GM23338 (cell line): ENCODE results near the gene MTCL1. TPM values are rescaled to one million over a fixed set of nuclear protein-coding genes. Genes with fewer than 3 reads are reported as not detected.

Experiments
- ATAC-seq: fragments of 200-7000 bp; cut with Tn5 transposase; 3 replicates; pipeline ENCODE4 v1.9.1; 2020
- DNase-seq: peaks from one replicate; pipeline ENCODE4 v3.0.0-alpha.2; 2015; ENCODE audit warnings: low spot score
- H2AFZ ChIP-seq: fragments of 200-600 bp; sonication (generic); 2 replicates; pipeline ENCODE4 v1.8.0; 2016; ENCODE audit warnings: antibody characterized with exemption, mild to moderate bottlenecking, moderate library complexity
- H3F3A ChIP-seq: fragments of 200-600 bp; sonication (generic); replicated peaks from 2 replicates; pipeline ENCODE4 v1.8.0; 2017; ENCODE audit warnings: antibody characterized with exemption, mixed run types, low read depth
- H3K27ac ChIP-seq: fragments of 200-600 bp; sonication (generic); 2 replicates; pipeline ENCODE4 v1.6.1; 2016; ENCODE audit warnings: low read depth
- H3K27me3 ChIP-seq: fragments of 200-600 bp; sonication (generic); 2 replicates; pipeline ENCODE4 v1.8.0; 2016; ENCODE audit warnings: mild to moderate bottlenecking, mixed run types, moderate library complexity; ENCODE audit not compliant: insufficient read depth
- H3K36me3 ChIP-seq: fragments of 200-600 bp; sonication (generic); 2 replicates; pipeline ENCODE4 v1.8.0; 2016; ENCODE audit warnings: mild to moderate bottlenecking; ENCODE audit not compliant: insufficient read depth
- H3K4me1 ChIP-seq: fragments of 200-600 bp; sonication (generic); 2 replicates; pipeline ENCODE4 v1.8.0; 2016; ENCODE audit warnings: mild to moderate bottlenecking, moderate library complexity; ENCODE audit not compliant: insufficient read depth
- H3K4me2 ChIP-seq: fragments of 200-600 bp; sonication (generic); 2 replicates; pipeline ENCODE4 v1.7.1; 2017; ENCODE audit warnings: mixed run types
- H3K4me3 ChIP-seq: fragments of 200-600 bp; sonication (generic); 2 replicates; pipeline ENCODE4 v1.6.1; 2016; ENCODE audit warnings: mixed run types
- H3K79me2 ChIP-seq: fragments of 200-600 bp; sonication (generic); replicated peaks from 2 replicates; pipeline ENCODE4 v1.8.0; 2017; ENCODE audit warnings: mild to moderate bottlenecking; ENCODE audit not compliant: insufficient read depth
- H3K9me2 ChIP-seq: fragments of 200-600 bp; sonication (generic); 2 replicates; pipeline ENCODE4 v1.8.0; 2017; ENCODE audit not compliant: insufficient read depth
- H4K20me1 ChIP-seq: fragments of 200-600 bp; sonication (generic); replicated peaks from 2 replicates; pipeline ENCODE4 v1.8.0; 2017; ENCODE audit warnings: mild to moderate bottlenecking; ENCODE audit not compliant: insufficient read depth
- H3K27ac Mint-ChIP-seq: 2 replicates; pipeline ENCODE4 v1.8.0; 2020; ENCODE audit warnings: inconsistent platforms, mild to moderate bottlenecking, moderate library complexity, mixed read lengths
- H3K27me3 Mint-ChIP-seq: 3 replicates; pipeline ENCODE4 v1.8.0; 2022; ENCODE audit warnings: low read depth, mild to moderate bottlenecking, moderate library complexity, mixed read lengths, inconsistent platforms; ENCODE audit not compliant: insufficient read depth, poor library complexity
- H3K36me3 Mint-ChIP-seq: 3 replicates; pipeline ENCODE4 v1.8.0; 2021; ENCODE audit warnings: low read depth, mild to moderate bottlenecking, inconsistent platforms, moderate library complexity, mixed read lengths
- H3K4me1 Mint-ChIP-seq: 3 replicates; pipeline ENCODE4 v1.8.0; 2020; ENCODE audit warnings: mild to moderate bottlenecking, inconsistent platforms, mixed read lengths
- H3K4me3 Mint-ChIP-seq: 3 replicates; pipeline ENCODE4 v1.8.0; 2021; ENCODE audit warnings: moderate library complexity, mild to moderate bottlenecking, inconsistent platforms, mixed read lengths
- H3K9me3 Mint-ChIP-seq: 3 replicates; pipeline ENCODE4 v1.8.0; 2020; ENCODE audit warnings: moderate library complexity, mild to moderate bottlenecking, inconsistent platforms, mixed read lengths
- CREB1 ChIP-seq: fragments of 250-450 bp; sonication (Bioruptor Pico); IDR thresholded peaks from 2 replicates; pipeline ENCODE4 v1.5.0; 2020; ENCODE audit warnings: low read depth, mild to moderate bottlenecking, moderate library complexity
- EZH2 ChIP-seq: fragments of 200-600 bp; sonication (generic); IDR thresholded peaks from one replicate; pipeline ENCODE4 v1.8.0; 2017; ENCODE audit warnings: antibody characterized with exemption, mild to moderate bottlenecking, low read depth; ENCODE audit not compliant: unreplicated experiment
- NANOG ChIP-seq: IDR thresholded peaks from 2 replicates; pipeline ENCODE4 v1.6.1; 2016; ENCODE audit warnings: antibody characterized with exemption, borderline replicate concordance
- REST ChIP-seq: IDR thresholded peaks from one replicate; pipeline ENCODE4 v1.6.1; 2018; ENCODE audit warnings: antibody characterized with exemption; ENCODE audit not compliant: unreplicated experiment
- STAT1 ChIP-seq: IDR thresholded peaks from one replicate; pipeline ENCODE4 v1.6.1; 2016; ENCODE audit warnings: antibody characterized with exemption; ENCODE audit not compliant: unreplicated experiment
- polyA plus RNA-seq: library from polyadenylated mRNA; unstranded; fragments of >200 nt; fragmentation: Nextera tagmentation; extraction: Ambion mirVana; gene quantifications from 2 replicates; pipeline ENCODE4 v1.2.1, GENCODE V29; 2016
- total RNA-seq: library from RNA; depleted of rRNA; stranded (reverse); fragments of >200 nt; shearing (Covaris generic); gene quantifications from 2 replicates; pipeline ENCODE4 v1.2.3, GENCODE V29; 2014
- TF ChIP-seq, protein P1 (sequence below): fragments of 250-450 bp; sonication (Bioruptor Pico); IDR thresholded peaks from 2 replicates; pipeline ENCODE4 v1.5.0; 2020; ENCODE audit warnings: mild to moderate bottlenecking, moderate library complexity

MTCL1 gene
- total and polyA plus RNA-seq, 2 experiments from 2014 or later = 14.4 to 45.0 TPM

- DNase-seq = no peak
- Histone ChIP-seq H3K4me3 (no peak overlapping the region), H3K27me3 (no peaks in the 10 kb centered on the region), H3K27ac (no peak overlapping the region; the same call in 1 of the 2 replicates), H3K36me3 (peaks cover 3% of the 10 kb centered on the region; the same call in 1 of the 2 replicates), H4K20me1 (no peaks in the 10 kb centered on the region), H2AFZ (no peak overlapping the region), H3K9me2 (no peaks in the 10 kb centered on the region), H3K4me2 (no peak overlapping the region), H3K79me2 (no peaks in the 10 kb centered on the region), H3F3A (no peaks in the 10 kb centered on the region), H3K4me1 (peaks cover 9% of the 10 kb centered on the region)
- H3K27me3 Mint-ChIP-seq = peaks cover 6% of the 10 kb centered on the region
- no peaks in the 10 kb centered on the region for H3K9me3 Mint-ChIP-seq
- TF ChIP-seq REST = no peak
- TF ChIP-seq NANOG = no peak
- peaks cover 5% of the 10 kb centered on the region; the same call in 2 of the 3 replicates for H3K36me3 Mint-ChIP-seq
- peaks cover 47% of the 10 kb centered on the region for H3K4me1 Mint-ChIP-seq
- ATAC-seq = no peak
- H3K4me3 Mint-ChIP-seq = no peak overlapping the region
- peak overlapping the region; percentile 0; the same call in 1 of the 2 replicates for H3K27ac Mint-ChIP-seq
These were observed 70.9 kb downstream of the MTCL1 start for GRCh38 chr18:8776013-8776943.

DNA sequence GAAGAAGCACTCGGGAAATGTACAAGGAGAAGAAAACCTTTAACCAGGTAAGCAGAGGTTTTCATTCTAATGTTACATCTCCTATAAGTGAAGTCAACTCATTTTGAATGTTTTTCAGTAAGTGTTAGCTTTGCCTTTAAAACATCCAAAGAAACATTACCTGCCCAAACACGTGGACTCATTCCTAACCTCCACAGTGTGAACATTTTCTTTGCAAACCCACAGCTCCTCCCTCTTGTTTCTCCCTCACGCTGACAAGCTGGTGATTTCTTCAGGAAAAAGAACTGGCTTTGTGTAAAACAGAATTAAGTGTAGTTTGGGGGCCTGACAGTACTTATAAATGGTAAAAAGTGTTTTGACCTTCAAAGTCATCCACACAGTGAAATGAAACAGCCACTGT is 72.5 kb downstream of the MTCL1 start:
- Histone ChIP-seq H3K79me2 (no peaks in the 10 kb centered on the region), H3K4me1 (no peaks in the 10 kb centered on the region; the same call in 1 of the 2 replicates), H3K4me2 (no peak overlapping the region), H2AFZ (no peak overlapping the region), H3K36me3 (peaks cover 3% of the 10 kb centered on the region; the same call in 1 of the 2 replicates), H3K4me3 (no peak overlapping the region), H4K20me1 (no peaks in the 10 kb centered on the region), H3K9me2 (no peaks in the 10 kb centered on the region), H3K27me3 (no peaks in the 10 kb centered on the region), H3F3A (no peaks in the 10 kb centered on the region), H3K27ac (0 out of 2 replicates have a peak overlapping the region, but pooled peaks have one; percentile 50)
- TF ChIP-seq, protein P1, sequence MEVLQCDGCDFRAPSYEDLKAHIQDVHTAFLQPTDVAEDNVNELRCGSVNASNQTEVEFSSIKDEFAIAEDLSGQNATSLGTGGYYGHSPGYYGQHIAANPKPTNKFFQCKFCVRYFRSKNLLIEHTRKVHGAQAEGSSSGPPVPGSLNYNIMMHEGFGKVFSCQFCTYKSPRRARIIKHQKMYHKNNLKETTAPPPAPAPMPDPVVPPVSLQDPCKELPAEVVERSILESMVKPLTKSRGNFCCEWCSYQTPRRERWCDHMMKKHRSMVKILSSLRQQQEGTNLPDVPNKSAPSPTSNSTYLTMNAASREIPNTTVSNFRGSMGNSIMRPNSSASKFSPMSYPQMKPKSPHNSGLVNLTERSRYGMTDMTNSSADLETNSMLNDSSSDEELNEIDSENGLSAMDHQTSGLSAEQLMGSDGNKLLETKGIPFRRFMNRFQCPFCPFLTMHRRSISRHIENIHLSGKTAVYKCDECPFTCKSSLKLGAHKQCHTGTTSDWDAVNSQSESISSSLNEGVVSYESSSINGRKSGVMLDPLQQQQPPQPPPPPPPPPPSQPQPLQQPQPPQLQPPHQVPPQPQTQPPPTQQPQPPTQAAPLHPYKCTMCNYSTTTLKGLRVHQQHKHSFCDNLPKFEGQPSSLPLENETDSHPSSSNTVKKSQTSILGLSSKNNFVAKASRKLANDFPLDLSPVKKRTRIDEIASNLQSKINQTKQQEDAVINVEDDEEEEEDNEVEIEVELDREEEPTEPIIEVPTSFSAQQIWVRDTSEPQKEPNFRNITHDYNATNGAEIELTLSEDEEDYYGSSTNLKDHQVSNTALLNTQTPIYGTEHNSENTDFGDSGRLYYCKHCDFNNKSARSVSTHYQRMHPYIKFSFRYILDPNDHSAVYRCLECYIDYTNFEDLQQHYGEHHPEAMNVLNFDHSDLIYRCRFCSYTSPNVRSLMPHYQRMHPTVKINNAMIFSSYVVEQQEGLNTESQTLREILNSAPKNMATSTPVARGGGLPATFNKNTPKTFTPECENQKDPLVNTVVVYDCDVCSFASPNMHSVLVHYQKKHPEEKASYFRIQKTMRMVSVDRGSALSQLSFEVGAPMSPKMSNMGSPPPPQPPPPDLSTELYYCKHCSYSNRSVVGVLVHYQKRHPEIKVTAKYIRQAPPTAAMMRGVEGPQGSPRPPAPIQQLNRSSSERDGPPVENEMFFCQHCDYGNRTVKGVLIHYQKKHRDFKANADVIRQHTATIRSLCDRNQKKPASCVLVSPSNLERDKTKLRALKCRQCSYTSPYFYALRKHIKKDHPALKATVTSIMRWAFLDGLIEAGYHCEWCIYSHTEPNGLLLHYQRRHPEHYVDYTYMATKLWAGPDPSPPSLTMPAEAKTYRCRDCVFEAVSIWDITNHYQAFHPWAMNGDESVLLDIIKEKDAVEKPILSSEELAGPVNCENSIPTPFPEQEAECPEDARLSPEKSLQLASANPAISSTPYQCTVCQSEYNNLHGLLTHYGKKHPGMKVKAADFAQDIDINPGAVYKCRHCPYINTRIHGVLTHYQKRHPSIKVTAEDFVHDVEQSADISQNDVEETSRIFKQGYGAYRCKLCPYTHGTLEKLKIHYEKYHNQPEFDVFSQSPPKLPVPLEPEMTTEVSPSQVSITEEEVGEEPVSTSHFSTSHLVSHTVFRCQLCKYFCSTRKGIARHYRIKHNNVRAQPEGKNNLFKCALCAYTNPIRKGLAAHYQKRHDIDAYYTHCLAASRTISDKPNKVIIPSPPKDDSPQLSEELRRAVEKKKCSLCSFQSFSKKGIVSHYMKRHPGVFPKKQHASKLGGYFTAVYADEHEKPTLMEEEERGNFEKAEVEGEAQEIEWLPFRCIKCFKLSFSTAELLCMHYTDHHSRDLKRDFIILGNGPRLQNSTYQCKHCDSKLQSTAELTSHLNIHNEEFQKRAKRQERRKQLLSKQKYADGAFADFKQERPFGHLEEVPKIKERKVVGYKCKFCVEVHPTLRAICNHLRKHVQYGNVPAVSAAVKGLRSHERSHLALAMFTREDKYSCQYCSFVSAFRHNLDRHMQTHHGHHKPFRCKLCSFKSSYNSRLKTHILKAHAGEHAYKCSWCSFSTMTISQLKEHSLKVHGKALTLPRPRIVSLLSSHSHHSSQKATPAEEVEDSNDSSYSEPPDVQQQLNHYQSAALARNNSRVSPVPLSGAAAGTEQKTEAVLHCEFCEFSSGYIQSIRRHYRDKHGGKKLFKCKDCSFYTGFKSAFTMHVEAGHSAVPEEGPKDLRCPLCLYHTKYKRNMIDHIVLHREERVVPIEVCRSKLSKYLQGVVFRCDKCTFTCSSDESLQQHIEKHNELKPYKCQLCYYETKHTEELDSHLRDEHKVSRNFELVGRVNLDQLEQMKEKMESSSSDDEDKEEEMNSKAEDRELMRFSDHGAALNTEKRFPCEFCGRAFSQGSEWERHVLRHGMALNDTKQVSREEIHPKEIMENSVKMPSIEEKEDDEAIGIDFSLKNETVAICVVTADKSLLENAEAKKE = no peak
- TF ChIP-seq EZH2 = no peak
- no peak for TF ChIP-seq STAT1
- no peak for TF ChIP-seq CREB1 (CRISPR knock-in tag)
- no peak for TF ChIP-seq NANOG
- ATAC-seq (no peak), DNase-seq (no peak)
- Mint-ChIP-seq H3K4me3 (no peak overlapping the region; the same call in 2 of the 3 replicates), H3K9me3 (no peaks in the 10 kb centered on the region), H3K36me3 (peaks cover 8% of the 10 kb centered on the region), H3K4me1 (peaks cover 42% of the 10 kb centered on the region), H3K27ac (peak overlapping the region; percentile 81), H3K27me3 (peaks cover 6% of the 10 kb centered on the region)
